GM21723 (cell line): ENCODE data around the gene SOX18.
"Not testable (repeated sequence)": the region's sequence is repeated elsewhere in the genome, so short reads cannot be mapped to it uniquely, and the experiment has no call there.

Experiments used
- ATAC-seq: cut with Tn5 transposase; IDR thresholded peaks from one replicate; pipeline ENCODE4 v1.9.1; 2021; ENCODE audit warnings: mild to moderate bottlenecking, moderate library complexity; ENCODE audit not compliant: unreplicated experiment

The SOX18 gene

GRCh38 chr20:64049060-64049877, at the start of gene SOX18:
TSS of gene SOX18 (minus strand) at chr20:64049639. CDS start at chr20:64049516, 123 bp downstream.
- no peak for ATAC-seq

GRCh38 chr20:64098471-64099013, 49.1 kb upstream of the SOX18 start:
- no peak for ATAC-seq

GRCh38 chr20:64096535-64096934, 47.1 kb upstream of the SOX18 start:
- no peak for ATAC-seq

- no peak for ATAC-seq
Observed at GRCh38 chr20:64095927-64096326, 46.5 kb upstream of the SOX18 start.

GRCh38 chr20:64095455-64095854, 46.0 kb upstream of the SOX18 start:
- no peak for ATAC-seq

- no peak for ATAC-seq
Observed at GRCh38 chr20:64093013-64093503, 43.6 kb upstream of the SOX18 start.

- no peak for ATAC-seq
Observed at GRCh38 chr20:64092258-64093012, 43.0 kb upstream of the SOX18 start.

GRCh38 chr20:64091770-64092169, 42.3 kb upstream of the SOX18 start:
- ATAC-seq: no peak

- no peak for ATAC-seq
Observed at GRCh38 chr20:64091340-64091739, 41.9 kb upstream of the SOX18 start.

- ATAC-seq: no peak
Observed at GRCh38 chr20:64090165-64090564, 40.7 kb upstream of the SOX18 start.

- not testable (repeated sequence) for ATAC-seq
Observed at GRCh38 chr20:64088586-64088985, 39.1 kb upstream of the SOX18 start.

- not testable (repeated sequence) for ATAC-seq
Observed at GRCh38 chr20:64087226-64087825, 37.9 kb upstream of the SOX18 start.

- ATAC-seq: no peak
Observed at GRCh38 chr20:64086801-64087200, 37.4 kb upstream of the SOX18 start.

GRCh38 chr20:64084685-64085152, 35.3 kb upstream of the SOX18 start:
- ATAC-seq: no peak

GRCh38 chr20:64083804-64084684, 34.6 kb upstream of the SOX18 start, which contains the start of gene LKAAEAR1:
TSS of gene LKAAEAR1 (minus strand) at chr20:64084398. CDS start at chr20:64084219, 179 bp downstream.
- no peak for ATAC-seq

- ATAC-seq: peak; percentile 34
Observed at GRCh38 chr20:64083378-64083803, 34.0 kb upstream of the SOX18 start.

GRCh38 chr20:64082820-64083377, 33.5 kb upstream of the SOX18 start:
- ATAC-seq: no peak

- no peak for ATAC-seq
Observed at GRCh38 chr20:64082126-64082731, 32.8 kb upstream of the SOX18 start.

- no peak for ATAC-seq
Observed at GRCh38 chr20:64081624-64081964, 32.2 kb upstream of the SOX18 start.
